HG02852 (cell line): ENCODE data around the gene ERC1.

Experiments
- ATAC-seq: cut with Tn5 transposase; IDR thresholded peaks from one replicate; pipeline ENCODE4 v1.9.1; 2021; ENCODE audit warnings: mild to moderate bottlenecking, moderate library complexity; ENCODE audit not compliant: unreplicated experiment

ERC1 gene

DNA sequence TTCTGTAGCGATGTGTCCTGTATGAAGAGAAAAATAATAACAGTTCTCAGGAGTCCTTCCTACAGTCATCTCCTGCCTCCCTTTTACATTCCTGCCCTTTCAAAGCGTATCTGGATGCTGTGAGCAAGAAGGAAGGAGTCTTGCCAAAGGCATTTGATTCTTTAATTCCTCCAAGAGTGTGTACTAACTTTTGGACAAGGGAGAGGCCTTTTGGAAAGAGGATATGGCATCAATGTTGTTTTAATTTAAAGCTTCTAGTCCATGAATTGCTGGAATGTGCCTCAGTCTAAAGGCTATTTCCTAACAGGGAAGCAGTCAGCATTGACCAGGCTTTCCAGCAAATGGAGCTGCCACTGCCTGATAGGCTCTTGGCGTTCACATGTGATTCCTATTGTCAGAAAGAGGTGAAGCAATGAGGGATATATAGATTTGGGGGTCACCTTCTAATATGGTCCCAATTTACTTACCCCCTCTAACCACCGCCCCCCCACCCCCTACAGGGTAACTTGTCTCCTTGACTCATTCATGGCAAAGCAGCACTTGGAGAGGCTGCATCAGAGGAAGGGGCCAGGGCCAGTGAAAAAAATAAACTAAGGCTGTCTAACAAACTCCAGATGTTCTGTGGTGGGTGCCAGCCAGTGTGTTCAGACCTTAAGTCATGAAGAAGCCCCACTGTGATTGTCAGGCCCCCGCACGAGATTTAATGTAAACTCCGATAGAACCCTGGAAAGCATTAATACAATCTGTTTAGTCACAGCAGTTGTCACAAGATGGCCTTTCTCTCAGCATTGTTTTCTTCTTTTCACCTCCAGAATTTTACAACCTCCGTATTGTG lies 383.1 kb downstream of the ERC1 start:
- ATAC-seq: no peak

DNA sequence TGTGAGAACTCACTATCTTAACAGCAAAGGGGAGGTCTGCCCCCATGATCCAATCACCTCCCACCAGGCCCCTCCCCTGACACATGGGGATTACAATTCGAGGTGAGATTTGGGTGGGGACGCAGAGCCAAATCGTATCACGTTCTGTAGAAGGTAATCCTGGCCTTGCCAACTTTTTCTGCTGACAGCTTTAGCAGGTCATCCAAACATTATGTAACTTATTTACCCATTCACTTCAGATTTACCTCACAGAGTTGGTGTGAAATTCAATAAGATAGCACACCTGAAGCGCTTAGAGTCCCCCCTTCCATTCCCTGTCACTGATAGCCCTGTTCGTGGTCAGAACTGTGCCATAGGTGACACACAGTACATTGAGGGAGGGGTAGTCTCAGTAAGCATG lies 384.3 kb downstream of the ERC1 start:
- no peak for ATAC-seq

DNA sequence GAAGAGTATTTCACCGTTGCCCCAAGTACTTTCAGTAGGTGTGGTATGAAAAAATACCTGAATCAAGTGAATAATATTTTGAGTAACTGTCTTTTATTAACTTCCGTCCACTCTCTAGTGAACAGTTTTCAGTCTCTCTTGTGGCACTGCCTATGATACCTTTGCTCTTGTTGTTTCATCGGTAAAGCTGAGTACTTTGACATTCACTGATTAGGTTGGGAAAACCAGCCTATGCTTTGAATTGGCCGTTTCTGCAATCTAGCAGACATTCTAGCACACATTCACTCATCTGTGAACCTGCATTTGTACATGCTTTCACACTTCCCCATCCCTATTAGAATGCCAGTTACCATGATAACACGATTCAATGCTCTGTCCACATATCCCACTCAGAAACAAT lies 386.1 kb downstream of the ERC1 start:
- ATAC-seq: no peak

DNA sequence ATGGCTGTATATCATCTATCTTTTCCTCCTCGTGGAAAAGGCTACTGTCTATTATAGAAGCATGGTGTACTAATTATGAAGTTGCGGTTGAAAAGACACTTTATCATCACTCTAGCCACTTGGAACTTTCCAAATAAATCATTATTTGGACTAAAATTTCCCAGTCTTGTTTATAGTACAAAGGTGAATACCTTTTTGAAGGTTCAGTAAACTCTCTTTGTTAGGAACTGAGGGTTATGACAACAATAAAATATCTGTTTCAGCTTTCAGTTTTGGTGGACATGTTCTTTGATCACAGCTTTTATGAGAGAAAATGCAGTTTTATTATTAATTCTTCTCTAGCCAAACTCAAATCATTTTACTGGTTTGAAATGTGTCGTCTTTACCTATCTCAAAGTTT lies 386.7 kb downstream of the ERC1 start:
- ATAC-seq: no peak

DNA sequence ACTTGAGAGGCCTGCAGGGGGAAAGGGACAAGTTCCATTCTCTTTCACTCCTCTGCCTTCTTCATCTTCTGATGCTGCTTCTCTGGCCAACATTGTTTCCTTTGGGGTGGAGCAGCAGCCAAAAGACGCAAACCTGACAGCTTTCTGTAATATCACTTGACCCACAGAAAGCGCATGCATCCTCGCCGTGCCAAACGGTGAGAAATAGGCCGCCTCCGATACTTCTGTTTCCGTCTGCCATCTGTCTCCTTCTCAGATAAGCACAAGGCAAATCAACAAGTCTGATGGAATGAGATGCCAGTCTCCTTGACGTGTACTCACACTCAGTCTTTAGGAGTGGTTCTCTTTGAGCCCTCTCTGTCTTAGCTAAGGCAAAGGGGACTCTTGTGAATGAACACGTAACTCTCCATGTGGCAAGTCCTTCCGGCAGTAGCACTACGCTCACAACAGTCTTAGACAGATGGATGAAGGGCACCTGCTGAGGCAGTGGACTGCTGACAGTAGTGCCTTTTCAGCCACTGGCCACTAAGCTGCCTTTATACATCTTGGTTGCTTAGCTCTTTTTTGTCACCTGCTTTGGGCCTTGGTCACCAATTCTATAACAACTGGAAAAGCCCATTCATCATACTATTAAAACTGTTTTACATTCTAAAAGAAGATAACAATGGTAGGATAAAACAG lies 389.3 kb downstream of the ERC1 start:
- ATAC-seq: no peak

DNA sequence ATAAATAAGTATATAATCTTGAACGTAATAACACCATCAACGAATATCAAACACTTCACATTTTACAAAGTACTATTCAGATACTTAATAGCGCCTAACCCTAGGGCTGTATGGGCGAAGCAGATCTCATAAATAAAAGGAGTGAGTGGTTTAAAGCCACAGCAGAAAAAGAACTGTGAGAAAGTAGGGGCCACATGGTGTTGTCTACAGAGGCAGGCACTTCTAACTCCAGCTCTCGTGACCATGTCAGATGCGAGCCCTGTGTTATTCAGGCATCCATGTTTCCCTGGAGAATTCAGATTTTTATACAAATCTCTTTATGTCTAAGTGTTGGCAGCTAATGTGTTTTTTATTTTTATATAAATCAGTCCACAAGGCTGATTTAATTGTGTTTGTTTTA lies 391.1 kb downstream of the ERC1 start:
- ATAC-seq: no peak

DNA sequence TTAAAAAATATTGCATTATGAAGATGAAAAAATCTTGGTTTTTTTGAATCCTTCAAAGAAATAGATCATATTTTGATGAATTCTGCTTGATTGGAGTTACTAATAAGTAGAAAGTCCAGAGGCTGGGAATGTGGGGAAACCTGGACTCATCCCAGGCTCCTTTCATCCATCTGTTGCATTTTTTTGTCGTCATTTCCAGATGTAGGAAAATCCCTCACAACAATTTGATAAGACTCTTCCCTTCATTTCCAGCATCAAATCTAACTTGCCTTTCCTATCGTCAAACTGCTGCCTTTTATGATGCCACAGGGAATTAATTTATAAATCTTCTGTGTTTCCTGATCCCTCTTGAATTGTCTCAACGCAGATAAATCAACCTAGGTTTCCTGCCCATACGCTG lies 391.8 kb downstream of the ERC1 start:
- ATAC-seq: no peak

DNA sequence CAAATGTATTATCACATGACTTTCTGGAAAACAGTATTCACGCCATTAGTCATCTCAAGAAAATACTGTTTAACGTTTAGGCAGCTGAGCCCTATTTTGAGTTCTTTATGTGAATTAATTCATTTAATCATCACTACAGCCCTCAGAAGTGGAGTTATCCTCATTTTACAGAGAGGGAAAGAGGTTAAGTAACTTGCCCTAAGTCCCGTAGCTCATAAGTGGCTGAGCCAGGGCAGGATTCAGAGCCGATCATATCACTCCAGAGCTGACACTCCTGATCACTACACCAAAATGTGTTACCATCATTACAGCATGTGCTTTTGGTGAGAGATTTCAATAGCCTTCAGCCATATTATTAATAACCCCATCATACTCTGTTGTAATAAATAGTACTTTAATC lies 392.7 kb downstream of the ERC1 start:
- no peak for ATAC-seq

DNA sequence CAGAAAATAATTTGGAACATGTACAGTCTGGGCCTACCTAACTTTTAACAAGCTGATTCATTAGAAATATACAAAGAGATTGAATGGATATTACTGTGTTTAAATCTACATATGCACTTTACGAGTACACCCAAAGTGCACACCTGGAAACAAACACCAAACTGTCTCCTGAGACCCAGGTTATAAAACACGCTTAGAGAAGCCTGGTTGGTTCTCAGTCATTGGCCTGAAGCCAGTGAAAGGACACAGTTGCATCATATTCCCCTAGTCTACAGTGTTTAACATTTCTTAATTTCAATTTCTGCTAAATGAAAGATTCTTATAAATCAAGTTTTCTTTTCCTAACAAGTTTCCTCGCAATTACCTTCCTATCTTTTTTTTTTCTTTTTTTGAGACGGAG lies 393.9 kb downstream of the ERC1 start:
- no peak for ATAC-seq

DNA sequence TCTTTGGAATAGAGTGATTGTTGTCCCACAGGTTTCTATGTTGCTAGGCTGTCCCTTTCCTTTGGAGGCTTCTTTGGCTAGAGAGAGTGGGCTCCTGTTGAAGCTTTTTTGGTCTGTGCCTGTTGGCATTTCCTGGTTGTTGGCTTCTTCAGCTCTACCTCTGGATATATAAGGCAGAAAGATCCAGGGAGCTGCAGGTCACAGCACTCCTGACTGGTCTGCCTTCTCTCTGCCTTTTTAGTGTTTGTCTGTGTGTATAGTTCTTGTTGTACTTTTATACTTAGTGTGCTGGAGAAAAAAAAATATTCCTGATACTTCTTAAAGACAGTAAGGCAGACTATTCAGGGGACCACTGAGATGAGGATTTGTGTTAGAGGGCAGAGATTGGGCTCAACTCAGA lies 400.7 kb downstream of the ERC1 start:
- no peak for ATAC-seq

DNA sequence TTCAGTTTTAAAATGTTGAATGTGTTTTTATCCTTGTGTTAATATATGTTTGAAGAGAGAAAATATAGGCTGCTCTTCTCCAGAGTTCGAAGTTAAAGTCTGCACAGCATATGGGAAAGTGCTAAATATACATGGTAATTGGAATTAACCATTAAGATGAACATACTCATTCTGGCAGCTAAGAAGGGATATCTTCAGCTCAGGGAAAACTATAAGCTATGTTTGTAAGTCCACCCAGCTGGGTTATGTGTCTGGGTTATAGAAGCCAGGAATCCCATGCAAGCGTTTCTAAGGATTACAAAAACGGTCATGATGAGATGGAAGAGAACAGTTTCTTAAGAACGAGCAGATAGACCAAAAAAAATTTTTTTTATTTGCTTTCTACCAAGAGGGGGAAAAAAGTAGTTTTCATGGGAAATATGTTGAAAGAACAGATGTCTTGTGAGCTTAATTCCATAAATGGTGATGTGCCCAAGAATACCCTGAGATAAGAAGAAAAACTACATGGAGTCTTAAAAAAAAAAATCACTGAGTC lies 404.5 kb downstream of the ERC1 start:
- no peak for ATAC-seq

DNA sequence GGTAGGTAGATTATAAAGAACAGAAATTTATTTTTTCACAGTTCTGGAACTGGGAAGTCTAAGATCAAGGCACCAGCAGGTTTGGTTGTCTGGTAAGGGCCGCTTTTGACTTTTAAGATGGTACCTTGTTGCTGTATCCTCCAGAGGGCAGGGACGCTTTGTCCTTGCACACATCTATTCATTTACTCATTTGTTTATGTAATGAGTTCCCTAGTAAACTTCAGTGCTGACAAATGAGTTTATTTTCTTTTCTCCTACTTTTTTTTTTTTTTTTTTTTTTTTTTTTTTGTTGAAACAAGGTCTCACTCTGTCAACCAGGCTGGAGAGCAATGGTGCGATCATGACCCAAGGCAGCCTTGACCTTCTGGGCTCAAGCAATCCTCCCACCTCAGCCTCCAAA lies 407.6 kb downstream of the ERC1 start:
- ATAC-seq: no peak

DNA sequence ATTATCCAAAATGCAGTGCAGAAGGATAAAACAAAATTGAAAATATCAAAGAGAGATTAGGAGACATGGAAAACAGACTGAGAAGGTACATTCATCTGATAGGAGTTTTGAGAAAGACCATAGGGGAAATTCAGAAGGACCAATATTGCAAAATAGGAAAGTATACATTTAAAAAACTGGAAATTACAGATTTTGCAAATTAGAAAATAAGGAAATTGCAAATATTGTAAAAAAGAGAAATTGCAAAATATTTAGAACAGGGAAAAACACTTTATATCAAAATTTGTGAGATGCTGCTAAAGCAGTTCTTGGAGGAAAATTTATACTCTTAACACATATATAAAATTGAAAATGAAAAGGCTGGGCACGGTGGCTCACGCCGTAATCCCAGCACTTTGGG lies 410.9 kb downstream of the ERC1 start:
- ATAC-seq: no peak

DNA sequence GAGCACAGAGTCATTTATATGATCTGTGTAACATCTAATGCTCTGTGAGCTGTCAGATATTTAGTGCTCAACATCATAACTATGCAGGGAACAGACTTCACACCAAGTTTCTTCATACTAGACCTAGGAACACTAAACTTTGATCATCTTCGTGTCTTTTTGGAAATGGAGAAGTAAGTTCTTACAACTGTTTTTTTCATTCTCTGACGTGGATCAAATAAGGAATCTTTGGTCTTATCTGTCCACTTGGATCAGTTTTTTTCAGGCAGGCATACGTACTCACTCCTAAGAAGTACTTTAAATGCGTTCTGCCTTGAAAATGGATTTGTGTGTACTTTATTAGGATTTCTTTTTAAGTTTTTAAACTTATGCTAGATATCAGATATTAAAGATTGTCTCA lies 412.4 kb downstream of the ERC1 start:
- ATAC-seq: no peak

DNA sequence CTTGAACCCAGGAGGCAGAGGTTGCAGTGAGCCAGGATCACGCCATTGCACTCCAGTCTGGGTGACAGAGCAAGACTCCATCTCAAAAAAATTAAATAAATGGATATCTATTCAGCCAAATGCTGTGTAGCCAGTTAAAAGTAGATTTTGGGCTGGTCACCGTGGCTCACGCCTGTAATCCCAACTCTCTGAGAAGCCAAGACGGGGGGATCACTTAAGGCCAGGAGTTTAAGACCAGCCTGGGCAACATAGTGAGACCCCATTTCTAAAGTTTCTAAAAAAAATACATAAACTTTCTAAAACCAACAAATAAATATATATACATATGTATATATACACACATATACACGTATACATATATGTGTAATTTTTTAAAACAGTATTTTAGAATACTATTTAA lies 414.6 kb downstream of the ERC1 start:
- no peak for ATAC-seq

DNA sequence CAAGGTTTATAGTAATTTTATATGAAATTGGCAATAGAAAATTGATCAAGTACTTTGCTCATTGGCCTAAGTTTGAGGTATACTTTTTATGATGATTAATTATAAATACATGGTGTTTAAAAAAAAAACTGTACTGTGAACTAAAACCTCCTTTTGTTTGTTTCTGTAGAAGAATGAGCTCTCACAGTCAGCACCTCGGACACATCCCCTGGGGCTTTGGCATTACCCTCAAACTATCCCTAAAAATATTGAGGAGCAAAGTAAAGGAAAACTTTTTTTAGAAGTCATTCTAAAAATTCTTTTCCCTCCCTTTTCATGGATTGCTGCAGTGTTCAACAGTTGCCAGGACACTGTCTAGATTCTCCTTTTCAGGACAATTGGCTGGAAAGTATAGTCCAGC lies 419.8 kb downstream of the ERC1 start:
- no peak for ATAC-seq

DNA sequence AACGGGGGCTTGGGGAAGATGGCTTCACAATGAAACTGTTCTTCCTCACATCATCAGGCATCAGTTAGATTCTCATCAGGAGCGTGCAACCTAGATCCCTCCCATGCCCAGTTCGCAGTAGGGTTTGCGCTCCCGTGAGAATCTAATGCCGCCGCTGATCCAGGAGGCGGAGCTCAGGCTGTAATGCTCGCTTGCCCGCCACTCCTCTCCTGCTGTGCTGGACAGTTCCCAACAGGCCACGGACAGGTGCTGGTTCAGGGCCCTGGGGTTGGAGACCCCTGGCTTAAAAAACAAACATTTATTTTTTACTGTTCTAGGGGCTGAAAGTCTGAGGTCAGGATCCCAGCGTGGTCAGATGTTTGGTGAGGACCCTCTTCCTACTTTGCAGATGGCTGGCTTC lies 422.9 kb downstream of the ERC1 start:
- ATAC-seq: no peak

DNA sequence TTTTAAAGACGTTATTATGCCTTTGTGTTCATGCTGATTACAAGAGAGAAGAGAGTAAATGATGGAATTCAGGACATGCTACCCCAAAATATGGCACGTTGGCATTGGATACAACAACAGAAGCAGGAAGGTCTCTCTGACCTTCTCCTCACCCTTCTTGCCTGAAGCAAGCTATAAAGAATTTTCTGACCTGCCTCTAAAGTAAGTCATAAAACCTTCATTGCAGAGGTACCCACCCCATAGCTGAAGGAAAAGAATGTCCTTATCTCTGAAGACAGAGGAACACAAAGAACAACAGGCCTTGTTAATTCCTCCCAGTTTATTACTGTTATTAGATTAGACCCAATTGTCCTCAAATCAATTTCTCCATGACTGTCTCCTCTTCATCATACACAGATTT lies 427.1 kb downstream of the ERC1 start:
- ATAC-seq: no peak

DNA sequence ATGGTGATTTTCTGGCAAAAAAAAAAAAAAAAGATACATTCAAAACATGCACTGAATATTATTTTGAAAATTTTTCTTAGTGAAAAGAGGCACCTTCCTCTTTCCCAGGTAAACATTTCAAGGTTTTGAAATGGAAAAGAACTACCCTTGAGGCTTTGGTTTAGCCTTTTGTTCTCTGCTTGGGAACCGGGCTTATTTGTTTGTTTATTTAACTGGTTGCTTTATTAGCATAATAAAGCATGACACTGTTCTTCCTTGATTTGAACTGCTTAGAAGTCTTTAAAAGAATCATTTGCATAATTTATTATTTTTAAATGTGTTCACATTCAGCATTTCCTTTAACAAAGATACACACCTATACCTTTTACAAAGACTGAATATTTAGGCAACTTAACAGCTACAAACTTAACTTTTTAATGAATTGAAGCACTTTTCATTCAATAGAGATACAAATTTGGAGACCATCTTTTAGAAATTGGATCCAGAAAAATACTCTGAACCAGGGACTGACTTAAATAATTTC lies 428.9 kb downstream of the ERC1 start:
- ATAC-seq: no peak

DNA sequence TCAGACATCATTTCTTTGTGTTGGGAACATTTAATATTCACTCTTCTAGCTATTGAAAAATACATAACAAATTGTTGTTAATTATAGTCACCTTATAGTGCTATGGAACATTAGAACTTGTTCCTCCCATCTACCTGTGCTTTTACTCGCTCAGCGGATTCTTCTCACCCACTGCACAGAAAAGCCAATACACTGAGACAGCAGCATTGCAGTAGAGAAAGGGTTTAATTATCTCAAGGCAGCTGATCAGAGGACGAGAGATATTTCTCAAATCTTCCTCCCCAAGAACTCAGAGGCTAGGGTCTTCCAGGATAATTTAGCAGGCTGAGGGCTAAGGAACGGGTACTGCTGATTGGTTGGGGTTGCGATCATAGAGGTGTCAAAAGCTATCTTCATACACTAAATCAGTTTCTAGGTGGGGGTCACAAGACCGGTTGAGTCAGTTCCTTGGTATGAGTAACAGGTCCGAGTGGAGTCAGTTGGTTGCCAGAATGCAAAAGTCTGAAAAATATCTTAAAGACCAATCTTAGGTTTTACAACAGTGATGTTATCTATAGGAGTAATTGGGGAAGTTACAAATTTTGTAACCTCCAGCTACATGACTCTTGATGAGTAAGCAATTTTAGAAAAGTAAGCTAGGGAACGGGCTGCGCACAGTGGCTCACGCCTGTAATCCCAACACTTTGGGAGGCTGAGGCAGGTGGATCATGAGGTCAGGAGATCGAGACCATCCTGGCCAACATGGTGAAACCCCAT lies 430.2 kb downstream of the ERC1 start:
- ATAC-seq: no peak

DNA sequence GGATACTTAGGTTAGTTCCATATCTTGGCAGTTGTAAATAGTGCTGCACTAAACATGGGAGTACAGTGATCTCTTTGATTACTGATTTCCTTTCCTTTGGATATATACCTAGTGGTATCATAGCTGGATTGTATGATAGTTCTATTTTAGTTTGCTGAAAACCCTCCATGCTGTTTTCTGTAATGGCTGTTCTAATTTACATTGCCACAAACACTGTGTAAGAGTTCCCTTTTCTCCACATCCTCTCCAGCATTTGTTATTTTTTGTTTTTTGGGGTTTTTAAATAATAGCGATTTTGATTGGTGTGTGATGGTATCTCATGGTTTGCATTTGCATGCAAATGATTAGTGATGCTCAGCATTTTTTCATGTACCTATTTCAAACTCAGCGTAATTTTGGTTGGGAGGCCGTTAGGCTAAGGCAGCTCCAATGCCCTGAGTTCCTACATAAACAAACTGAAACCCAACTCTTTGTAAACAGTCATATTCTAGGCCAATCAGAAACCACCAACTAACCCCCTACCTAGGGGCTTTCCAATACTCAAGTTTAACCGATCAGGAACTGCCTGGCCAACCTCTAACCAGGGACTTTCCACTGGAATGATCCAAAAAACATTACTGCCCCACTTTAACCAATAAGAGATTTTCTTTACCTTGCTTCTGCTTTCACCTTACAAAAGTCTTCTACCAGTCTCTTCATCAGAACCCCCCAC lies 431.7 kb downstream of the ERC1 start:
- ATAC-seq: peak; percentile 75
